NCI-H2029 treated with DMSO at 0.1 percent for 48 hours (cell line): ENCODE measurements around the gene CHD3.
"Not testable (repeated sequence)": the region's sequence is repeated elsewhere in the genome, so short reads cannot be mapped to it uniquely, and the experiment has no call there.

Source experiments
- DNase-seq: peaks from one replicate; lab custom pipeline; 2025; lab: John Stamatoyannopoulos, UW

The CHD3 gene

GRCh38 chr17:7931709-7932482 is 43.3 kb downstream of the CHD3 start, which contains the start of the genes CNTROB and TRAPPC1:
Gene CNTROB (plus strand): TSS chr17:7932206. CDS start chr17:7933080, 874 bp downstream.
Gene TRAPPC1 (minus strand): TSS chr17:7931946. CDS start chr17:7931829, 117 bp downstream.
- peak; percentile 74 for DNase-seq

GRCh38 chr17:7932483-7932891 is 43.9 kb downstream of the CHD3 start:
- no peak for DNase-seq

- no peak for DNase-seq
Observed at GRCh38 chr17:7932949-7933348, 44.4 kb downstream of the CHD3 start.

GRCh38 chr17:7935859-7936258 is 47.3 kb downstream of the CHD3 start:
- no peak for DNase-seq

- no peak for DNase-seq
Observed at GRCh38 chr17:7940034-7940433, 51.4 kb downstream of the CHD3 start.

GRCh38 chr17:7940743-7941142 is 52.2 kb downstream of the CHD3 start:
- no peak for DNase-seq

- DNase-seq = no peak
Observed at GRCh38 chr17:7943291-7943690, 54.7 kb downstream of the CHD3 start.

GRCh38 chr17:7944326-7944725 is 55.7 kb downstream of the CHD3 start:
- DNase-seq = no peak

GRCh38 chr17:7945651-7946050 is 57.1 kb downstream of the CHD3 start:
- DNase-seq = no peak

- no peak for DNase-seq
Observed at GRCh38 chr17:7946441-7946840, 57.9 kb downstream of the CHD3 start.

GRCh38 chr17:7947651-7948050 is 59.1 kb downstream of the CHD3 start:
- DNase-seq = no peak

GRCh38 chr17:7950578-7950977 is 62.0 kb downstream of the CHD3 start:
- no peak for DNase-seq

GRCh38 chr17:7951143-7951792 is 62.7 kb downstream of the CHD3 start:
- DNase-seq = no peak

- DNase-seq = not testable (repeated sequence)
Observed at GRCh38 chr17:7953266-7953665, 64.7 kb downstream of the CHD3 start.

GRCh38 chr17:7955414-7956227 is 67.0 kb downstream of the CHD3 start:
- no peak for DNase-seq

- no peak for DNase-seq
Observed at GRCh38 chr17:7956228-7956965, 67.8 kb downstream of the CHD3 start.

GRCh38 chr17:7959503-7960253 is 71.1 kb downstream of the CHD3 start:
- no peak for DNase-seq

- DNase-seq = no peak
Observed at GRCh38 chr17:7961421-7961820, 72.8 kb downstream of the CHD3 start.
